ENCODE measurements around the gene LRRC73.
"Not testable (repeated sequence)": the region's sequence is repeated elsewhere in the genome, so short reads cannot be mapped to it uniquely, and the experiment has no call there.

Gene LRRC73

GRCh38 chr6:43459535-43459934 is 50.6 kb downstream of the LRRC73 start:
- no peak for DNase-seq

DNA sequence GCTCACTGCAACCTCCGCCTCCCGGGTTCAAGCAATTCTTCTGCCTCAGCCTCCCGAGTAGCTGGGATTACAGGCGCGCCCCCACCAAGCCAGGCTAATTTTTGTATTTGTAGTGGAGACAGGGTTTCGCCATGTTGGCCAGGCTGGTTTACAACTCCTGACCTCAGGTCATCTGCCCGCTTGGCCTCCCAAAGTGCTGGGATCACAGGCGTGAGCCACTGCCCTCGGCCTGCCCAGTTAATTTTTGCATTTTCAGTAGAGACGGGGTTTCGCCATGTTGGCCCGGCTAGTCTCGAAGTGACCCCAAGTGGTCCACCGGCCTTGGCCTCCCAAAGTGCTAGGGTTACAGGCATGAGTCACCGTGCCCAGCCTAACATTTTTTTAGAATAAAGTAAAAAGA is 52.0 kb downstream of the LRRC73 start:
- not testable (repeated sequence) for DNase-seq

DNA sequence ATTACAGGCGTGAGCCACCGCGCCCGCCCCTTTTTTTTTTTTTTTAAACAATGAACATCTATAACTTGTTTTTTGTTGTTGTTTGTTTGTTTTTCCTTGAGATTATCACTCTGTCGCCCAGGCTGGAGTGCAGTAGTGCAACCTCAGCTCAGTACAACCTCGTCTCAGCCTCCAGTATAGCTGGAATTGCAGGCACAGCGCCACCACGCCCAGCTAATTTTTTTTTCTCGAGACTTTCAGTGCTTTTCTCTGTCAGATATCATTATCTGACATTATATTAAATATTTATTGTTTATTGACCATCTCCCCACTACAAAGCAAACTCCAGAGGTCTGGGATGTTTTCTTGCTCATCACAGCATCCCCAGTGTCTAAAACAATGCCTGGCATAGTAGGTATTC is 52.5 kb downstream of the LRRC73 start:
- no peak for DNase-seq

All from fibroblast of skin of abdomen (primary cell).